Mesendoderm (in vitro differentiated cells): ENCODE measurements around the gene ITM2C.

Source experiments
- DNase-seq: peaks from one replicate; pipeline ENCODE4 v3.0.0; 2013
- H2AK5ac ChIP-seq: 2 replicates; pipeline ENCODE4 v1.6.1; 2013; ENCODE audit warnings: low read length, inconsistent platforms
- H2BK120ac ChIP-seq: 2 replicates; pipeline ENCODE4 v1.6.1; 2013; ENCODE audit warnings: low read depth, mild to moderate bottlenecking, low read length, moderate library complexity, mixed read lengths
- H2BK15ac ChIP-seq: replicated peaks from 2 replicates; pipeline ENCODE4 v1.6.1; 2013; ENCODE audit warnings: low read depth, mild to moderate bottlenecking, moderate library complexity
- H2BK5ac ChIP-seq: 2 replicates; pipeline ENCODE4 v1.6.1; 2013; ENCODE audit warnings: low read length, inconsistent platforms
- H3K18ac ChIP-seq: 2 replicates; pipeline ENCODE4 v1.6.1; 2013; ENCODE audit warnings: mild to moderate bottlenecking, low read length, mixed read lengths
- H3K23ac ChIP-seq: one replicate; pipeline ENCODE4 v1.6.1; 2013; ENCODE audit warnings: low read length
- H3K27ac ChIP-seq: 2 replicates; pipeline ENCODE4 v1.5.1; 2013; ENCODE audit warnings: low read depth, mild to moderate bottlenecking, inconsistent platforms, low read length, moderate library complexity
- H3K27me3 ChIP-seq: 2 replicates; pipeline ENCODE4 v1.6.1; 2013; ENCODE audit warnings: low read length, control low read depth, mild to moderate bottlenecking, inconsistent platforms; ENCODE audit not compliant: insufficient read depth, poor library complexity
- H3K36me3 ChIP-seq: 2 replicates; pipeline ENCODE4 v1.6.1; 2013; ENCODE audit warnings: low read length, inconsistent platforms; ENCODE audit not compliant: control insufficient read depth, insufficient read depth
- H3K4ac ChIP-seq: one replicate; pipeline ENCODE4 v1.6.1; 2013; ENCODE audit warnings: low read depth, mild to moderate bottlenecking, low read length, moderate library complexity
- H3K4me1 ChIP-seq: 2 replicates; pipeline ENCODE4 v1.6.1; 2013; ENCODE audit warnings: low read depth, low read length, inconsistent platforms; ENCODE audit not compliant: control insufficient read depth
- H3K4me2 ChIP-seq: 2 replicates; pipeline ENCODE4 v1.6.1; 2013; ENCODE audit warnings: low read length
- H3K4me3 ChIP-seq: 2 replicates; pipeline ENCODE4 v1.5.1; 2013; ENCODE audit warnings: mild to moderate bottlenecking, low read length
- H3K56ac ChIP-seq: one replicate; pipeline ENCODE4 v1.6.1; 2013; ENCODE audit warnings: low read length
- H3K79me1 ChIP-seq: 2 replicates; pipeline ENCODE4 v1.6.1; 2013; ENCODE audit warnings: low read length, inconsistent platforms
- H3K79me2 ChIP-seq: 2 replicates; pipeline ENCODE4 v1.6.1; 2013; ENCODE audit warnings: mild to moderate bottlenecking, low read length; ENCODE audit not compliant: control insufficient read depth, insufficient read depth
- H3K9ac ChIP-seq: 2 replicates; pipeline ENCODE4 v1.6.1; 2013; ENCODE audit warnings: low read length, inconsistent platforms
- H4K5ac ChIP-seq: one replicate; pipeline ENCODE4 v1.6.1; 2013; ENCODE audit warnings: low read length
- H4K8ac ChIP-seq: one replicate; pipeline ENCODE4 v1.6.1; 2013; ENCODE audit warnings: low read depth, mild to moderate bottlenecking, control low read depth, low read length, moderate library complexity
- WGBS: extraction: QIAGEN DNeasy Blood & Tissue Kit; methylation state at CpG from one replicate; pipeline ENCODE4 v1.1.7; 2013; ENCODE audit warnings: low lambda C conversion rate, missing lambda C conversion rate; ENCODE audit not compliant: insufficient coverage; ENCODE audit errors: extremely low coverage; 5-methylcytosine and 5-hydroxymethylcytosine counted together

ITM2C gene

GRCh38 chr2:230875347-230876315 lies 10.9 kb downstream of the ITM2C start:
- H3K56ac ChIP-seq = no peak overlapping the region
- H4K5ac ChIP-seq = no peak overlapping the region
- H3K4ac ChIP-seq = no peak overlapping the region
- no peak overlapping the region for H3K23ac ChIP-seq
- DNase-seq = no peak
- H3K27ac ChIP-seq = no peak overlapping the region
- H3K79me2 ChIP-seq = peaks cover 41% of the 10 kb centered on the region
- no peaks in the 10 kb centered on the region for H3K27me3 ChIP-seq
- no CpG with 5 or more reads among the region's 34 CpGs for WGBS
- H2BK120ac ChIP-seq = no peak overlapping the region
- no peak overlapping the region for H2AK5ac ChIP-seq
- H3K4me1 ChIP-seq = peaks cover 12% of the 10 kb centered on the region
- H3K4me2 ChIP-seq = no peak overlapping the region
- H3K36me3 ChIP-seq = peaks cover 44% of the 10 kb centered on the region
- no peak overlapping the region for H2BK5ac ChIP-seq
- peaks cover 40% of the 10 kb centered on the region for H3K79me1 ChIP-seq
- no peak overlapping the region for H3K9ac ChIP-seq
- H2BK15ac ChIP-seq = no peak overlapping the region
- H4K8ac ChIP-seq = no peak overlapping the region
- H3K4me3 ChIP-seq = no peak overlapping the region
- no peak overlapping the region for H3K18ac ChIP-seq

GRCh38 chr2:230877116-230877758 lies 12.5 kb downstream of the ITM2C start:
- no peak overlapping the region for H3K23ac ChIP-seq
- H2BK120ac ChIP-seq = no peak overlapping the region
- no peak overlapping the region for H4K5ac ChIP-seq
- peaks cover 36% of the 10 kb centered on the region for H3K79me1 ChIP-seq
- H3K4me3 ChIP-seq = no peak overlapping the region
- no CpG with 5 or more reads among the region's 27 CpGs for WGBS
- H3K27me3 ChIP-seq = no peaks in the 10 kb centered on the region
- H3K4ac ChIP-seq = no peak overlapping the region
- H3K36me3 ChIP-seq = peaks cover 44% of the 10 kb centered on the region
- peaks cover 26% of the 10 kb centered on the region for H3K79me2 ChIP-seq
- no peak overlapping the region for H3K27ac ChIP-seq
- H4K8ac ChIP-seq = no peak overlapping the region
- no peak for DNase-seq
- H3K4me1 ChIP-seq = no peaks in the 10 kb centered on the region
- H2BK15ac ChIP-seq = no peak overlapping the region
- H3K18ac ChIP-seq = no peak overlapping the region
- H3K4me2 ChIP-seq = no peak overlapping the region
- no peak overlapping the region for H2BK5ac ChIP-seq
- no peak overlapping the region for H3K9ac ChIP-seq
- H3K56ac ChIP-seq = peak overlapping the region; percentile 7
- H2AK5ac ChIP-seq = no peak overlapping the region

- H2BK120ac ChIP-seq = no peak overlapping the region
- H2AK5ac ChIP-seq = no peak overlapping the region
- H3K9ac ChIP-seq = no peak overlapping the region
- H3K4me3 ChIP-seq = no peak overlapping the region
- no CpG with 5 or more reads among the region's 20 CpGs for WGBS
- no peak overlapping the region for H2BK5ac ChIP-seq
- H3K79me1 ChIP-seq = peaks cover 32% of the 10 kb centered on the region
- no peaks in the 10 kb centered on the region for H3K4me1 ChIP-seq
- peaks cover 44% of the 10 kb centered on the region for H3K36me3 ChIP-seq
- no peak overlapping the region for H3K4ac ChIP-seq
- peaks cover 19% of the 10 kb centered on the region for H3K79me2 ChIP-seq
- H2BK15ac ChIP-seq = no peak overlapping the region
- no peak overlapping the region for H3K27ac ChIP-seq
- H3K27me3 ChIP-seq = no peaks in the 10 kb centered on the region
- H3K23ac ChIP-seq = no peak overlapping the region
- no peak overlapping the region for H3K4me2 ChIP-seq
- H4K5ac ChIP-seq = no peak overlapping the region
- no peak overlapping the region for H4K8ac ChIP-seq
- DNase-seq = no peak
- H3K56ac ChIP-seq = no peak overlapping the region
- H3K18ac ChIP-seq = no peak overlapping the region
These were observed 13.2 kb downstream of the ITM2C start for GRCh38 chr2:230877759-230878598.

GRCh38 chr2:230878599-230879188 lies 14.0 kb downstream of the ITM2C start:
- H4K8ac ChIP-seq = no peak overlapping the region
- no peak overlapping the region for H3K9ac ChIP-seq
- H2AK5ac ChIP-seq = no peak overlapping the region
- H3K4me2 ChIP-seq = no peak overlapping the region
- H4K5ac ChIP-seq = no peak overlapping the region
- no peak overlapping the region for H3K4ac ChIP-seq
- H3K4me3 ChIP-seq = no peak overlapping the region
- H3K36me3 ChIP-seq = peaks cover 44% of the 10 kb centered on the region
- H2BK15ac ChIP-seq = no peak overlapping the region
- no peak overlapping the region for H2BK120ac ChIP-seq
- no peaks in the 10 kb centered on the region for H3K27me3 ChIP-seq
- H3K56ac ChIP-seq = no peak overlapping the region
- no peak overlapping the region for H3K23ac ChIP-seq
- no peak overlapping the region for H3K18ac ChIP-seq
- no peak overlapping the region for H2BK5ac ChIP-seq
- H3K79me1 ChIP-seq = peaks cover 25% of the 10 kb centered on the region
- DNase-seq = no peak
- peaks cover 12% of the 10 kb centered on the region for H3K79me2 ChIP-seq
- no peaks in the 10 kb centered on the region for H3K4me1 ChIP-seq
- WGBS = no CpG with 5 or more reads among the region's 10 CpGs
- H3K27ac ChIP-seq = no peak overlapping the region

DNA sequence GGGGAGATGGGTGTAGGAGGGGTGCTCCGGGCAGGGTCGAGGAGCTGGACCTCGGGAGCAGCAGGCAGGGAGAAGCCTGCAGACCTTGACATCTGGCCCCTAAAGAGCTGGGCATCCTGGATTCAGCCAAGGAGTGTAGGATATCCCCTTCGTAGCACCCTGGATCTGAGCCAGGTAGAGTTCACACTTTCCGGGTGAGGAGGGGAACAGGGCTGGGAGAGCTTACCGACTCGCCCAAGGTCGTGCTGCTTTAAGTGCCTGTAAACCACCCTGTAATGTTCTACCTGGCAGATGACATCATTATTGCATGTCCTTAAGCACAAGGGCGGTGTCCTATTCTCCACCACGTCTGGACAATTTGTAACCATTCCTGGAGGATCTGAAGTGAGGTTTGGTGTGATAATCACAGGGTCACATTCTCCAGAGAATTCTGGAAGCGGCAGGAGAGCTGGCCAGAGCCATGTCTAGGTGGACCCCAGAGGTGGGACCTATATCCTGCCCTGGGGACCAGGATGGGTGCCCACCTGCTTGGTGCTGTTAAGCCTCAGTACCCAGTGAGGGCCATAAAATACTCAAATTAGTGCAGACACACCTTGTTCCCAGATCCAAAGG lies 14.6 kb downstream of the ITM2C start:
- Histone ChIP-seq H3K79me1 (peaks cover 20% of the 10 kb centered on the region), H3K4me2 (no peak overlapping the region), H4K8ac (no peak overlapping the region), H4K5ac (no peak overlapping the region), H2BK15ac (no peak overlapping the region), H3K27ac (no peak overlapping the region), H3K9ac (no peak overlapping the region), H3K27me3 (no peaks in the 10 kb centered on the region), H3K4me3 (no peak overlapping the region), H3K23ac (no peak overlapping the region), H2AK5ac (no peak overlapping the region), H2BK120ac (no peak overlapping the region), H3K56ac (no peak overlapping the region), H3K79me2 (peaks cover 5% of the 10 kb centered on the region), H2BK5ac (no peak overlapping the region), H3K4ac (no peak overlapping the region), H3K36me3 (peaks cover 39% of the 10 kb centered on the region), H3K18ac (no peak overlapping the region), H3K4me1 (no peaks in the 10 kb centered on the region)
- DNase-seq = no peak
- WGBS = no CpG with 5 or more reads among the region's 11 CpGs
